ENCODE measurements around the gene BMPR2.

GRCh38 chr2:202488671-202489070, 112.5 kb downstream of the BMPR2 start:
- no peak for TF ChIP-seq CTCF (IDR thresholded peaks at IDR 0.05; ENCODE audit: poor library complexity)
- no peak for TF ChIP-seq EZH2phosphoT487 (IDR thresholded peaks at IDR 0.05; ENCODE audit: low read depth, severe bottlenecking, unreplicated experiment)

Data from hepatocyte (in vitro differentiated cells).